Measurements from ENCODE around the gene ABTB1. TPM values are rescaled to one million over a fixed set of nuclear protein-coding genes. Genes with fewer than 3 reads are reported as not detected.

ABTB1 gene
- total RNA-seq, 2 experiments from 2014 or later: 4.4 to 14.5 TPM

GRCh38 chr3:127667119-127667681 lies 5.6 kb upstream of the ABTB1 start:
- ChIA-PET CTCF (ENCODE audit: unreplicated experiment) (no interaction called here), POLR2A (no interaction called here)
- H3K27ac ChIP-seq (ENCODE audit: low read depth, low read length, poor library complexity, severe bottlenecking): no peak overlapping the region
- H3K4me3 ChIP-seq (ENCODE audit: low read depth, low read length, poor library complexity, severe bottlenecking): no peak overlapping the region
- H3K79me2 ChIP-seq (ENCODE audit: insufficient read depth, low read depth, low read length): no peaks in the 10 kb centered on the region
- TF ChIP-seq EZH2phosphoT487 (IDR thresholded peaks at IDR 0.05; ENCODE audit: borderline replicate concordance, low read depth, low read length): no peak
- no peak for TF ChIP-seq CTCF (conservative IDR thresholded peaks at IDR 0.05; ENCODE audit: low read length)
- H3K36me3 ChIP-seq (ENCODE audit: insufficient read depth, low read length): peaks cover 18% of the 10 kb centered on the region; the same call in 1 of the 2 replicates
- H3K4me2 ChIP-seq (ENCODE audit: low read length): no peak overlapping the region
- no peaks in the 10 kb centered on the region for H3K9me3 ChIP-seq (ENCODE audit: low read length)
- no peaks in the 10 kb centered on the region for H3K9me2 ChIP-seq (ENCODE audit: insufficient read depth, low read length)
- DNase-seq (ENCODE audit: low spot score): no peak
- no TSS peak for BruUV-seq (replicated peaks)
- intact Hi-C loops (cut with micrococcal nuclease; ENCODE audit: unreplicated experiment): no loop called here
- no peak overlapping the region for H2AFZ ChIP-seq (ENCODE audit: low read length)
- H3K4me1 ChIP-seq (ENCODE audit: insufficient read depth, low read length, poor library complexity, severe bottlenecking): peaks cover 10% of the 10 kb centered on the region
- H4K20me1 ChIP-seq (ENCODE audit: insufficient read depth, low read length): no peaks in the 10 kb centered on the region

- Histone ChIP-seq H3K4me3 (ENCODE audit: low read depth, low read length, poor library complexity, severe bottlenecking) (no peak overlapping the region), H2AFZ (ENCODE audit: low read length) (no peak overlapping the region), H3K27ac (ENCODE audit: low read depth, low read length, poor library complexity, severe bottlenecking) (no peak overlapping the region), H4K20me1 (ENCODE audit: insufficient read depth, low read length) (no peaks in the 10 kb centered on the region), H3K36me3 (ENCODE audit: insufficient read depth, low read length) (peaks cover 10% of the 10 kb centered on the region; the same call in 1 of the 2 replicates), H3K9me2 (ENCODE audit: insufficient read depth, low read length) (no peaks in the 10 kb centered on the region), H3K9me3 (ENCODE audit: low read length) (no peaks in the 10 kb centered on the region), H3K4me1 (ENCODE audit: insufficient read depth, low read length, poor library complexity, severe bottlenecking) (peaks cover 17% of the 10 kb centered on the region), H3K79me2 (ENCODE audit: insufficient read depth, low read depth, low read length) (no peaks in the 10 kb centered on the region), H3K4me2 (ENCODE audit: low read length) (no peak overlapping the region)
- POLR2A ChIA-PET: interaction anchor here (0.7 kb wide), 1 partner anchor 37 kb away, joined by 5 read pairs; no protein-coding TSS in a partner anchor
- CTCF ChIA-PET (ENCODE audit: unreplicated experiment): no interaction called here
- no TSS peak for BruUV-seq (replicated peaks)
- intact Hi-C loops (cut with micrococcal nuclease; ENCODE audit: unreplicated experiment): no loop called here
- TF ChIP-seq CTCF (conservative IDR thresholded peaks at IDR 0.05; ENCODE audit: low read length): no peak
- TF ChIP-seq EZH2phosphoT487 (IDR thresholded peaks at IDR 0.05; ENCODE audit: borderline replicate concordance, low read depth, low read length): no peak
- DNase-seq (ENCODE audit: low spot score): no peak
These were observed 3.8 kb upstream of the ABTB1 start for GRCh38 chr3:127668906-127669305.

GRCh38 chr3:127669541-127670228 lies 3.1 kb upstream of the ABTB1 start:
- POLR2A ChIA-PET: no interaction called here
- Histone ChIP-seq H4K20me1 (ENCODE audit: insufficient read depth, low read length) (no peaks in the 10 kb centered on the region), H3K9me3 (ENCODE audit: low read length) (no peaks in the 10 kb centered on the region), H3K4me1 (ENCODE audit: insufficient read depth, low read length, poor library complexity, severe bottlenecking) (peaks cover 24% of the 10 kb centered on the region), H3K4me3 (ENCODE audit: low read depth, low read length, poor library complexity, severe bottlenecking) (no peak overlapping the region), H2AFZ (ENCODE audit: low read length) (no peak overlapping the region), H3K27ac (ENCODE audit: low read depth, low read length, poor library complexity, severe bottlenecking) (no peak overlapping the region), H3K79me2 (ENCODE audit: insufficient read depth, low read depth, low read length) (no peaks in the 10 kb centered on the region), H3K36me3 (ENCODE audit: insufficient read depth, low read length) (peaks cover 10% of the 10 kb centered on the region; the same call in 1 of the 2 replicates), H3K9me2 (ENCODE audit: insufficient read depth, low read length) (no peaks in the 10 kb centered on the region), H3K4me2 (ENCODE audit: low read length) (no peak overlapping the region)
- BruUV-seq (replicated peaks): no TSS peak
- DNase-seq (ENCODE audit: low spot score): no peak
- TF ChIP-seq CTCF (conservative IDR thresholded peaks at IDR 0.05; ENCODE audit: low read length): no peak
- no peak for TF ChIP-seq EZH2phosphoT487 (IDR thresholded peaks at IDR 0.05; ENCODE audit: borderline replicate concordance, low read depth, low read length)
- CTCF ChIA-PET (ENCODE audit: unreplicated experiment): no interaction called here
- intact Hi-C loops (cut with micrococcal nuclease; ENCODE audit: unreplicated experiment): loop anchor here (5.0 kb wide), 1 partner anchor 92 kb away; no protein-coding TSS in a partner anchor

All from OCI-LY7 (cell line).